UCSD-AML1 (cell line): ENCODE data around the gene UBTD1.
"Not testable (repeated sequence)": the region's sequence is repeated elsewhere in the genome, so short reads cannot be mapped to it uniquely, and the experiment has no call there.

Experiments
- DNase-seq: peaks from one replicate; lab custom pipeline; 2025; ENCODE audit not compliant: unreplicated experiment; lab: John Stamatoyannopoulos, UW

The UBTD1 gene

GRCh38 chr10:97537186-97537869 is 38.6 kb downstream of the UBTD1 start:
- DNase-seq, result no peak

- no peak for DNase-seq
These were observed 39.7 kb downstream of the UBTD1 start for GRCh38 chr10:97538411-97538810.

- no peak for DNase-seq
These were observed 40.1 kb downstream of the UBTD1 start for GRCh38 chr10:97538839-97539238.

DNA sequence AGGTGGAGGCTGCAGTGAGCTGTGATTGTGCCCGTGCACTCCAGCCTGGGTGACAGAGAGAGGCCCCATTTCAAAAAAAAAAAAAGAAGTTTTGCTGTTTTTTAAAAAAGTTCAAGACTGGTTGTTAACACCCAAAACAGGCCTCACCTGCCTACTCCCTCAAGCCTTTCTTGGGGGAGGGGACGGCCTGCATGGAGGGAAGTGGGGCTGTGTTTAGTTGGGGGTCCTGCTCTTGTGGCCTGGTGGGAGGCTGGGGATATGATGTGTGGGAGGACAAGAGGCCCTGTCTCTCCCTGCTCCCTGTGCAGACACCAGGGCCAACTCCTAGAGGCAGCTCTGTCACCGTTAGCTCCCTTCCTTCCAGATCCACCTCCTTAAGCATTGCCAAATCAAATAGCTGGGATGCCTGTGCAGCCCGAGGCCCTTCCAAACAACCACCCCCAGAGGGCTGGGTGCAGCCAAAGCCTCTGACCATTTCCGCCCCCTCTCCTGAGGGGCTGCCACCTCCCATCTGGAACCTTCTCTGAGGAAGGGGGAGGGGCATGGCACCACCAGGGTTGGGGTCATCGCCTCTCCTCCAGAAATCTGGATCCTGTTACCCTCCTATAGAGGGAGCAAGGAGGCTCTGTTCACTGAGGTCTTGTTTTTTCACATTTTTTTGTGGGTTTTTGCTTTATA is 40.9 kb downstream of the UBTD1 start:
- no peak for DNase-seq

GRCh38 chr10:97540669-97541500 is 42.2 kb downstream of the UBTD1 start:
- DNase-seq, result no peak

DNA sequence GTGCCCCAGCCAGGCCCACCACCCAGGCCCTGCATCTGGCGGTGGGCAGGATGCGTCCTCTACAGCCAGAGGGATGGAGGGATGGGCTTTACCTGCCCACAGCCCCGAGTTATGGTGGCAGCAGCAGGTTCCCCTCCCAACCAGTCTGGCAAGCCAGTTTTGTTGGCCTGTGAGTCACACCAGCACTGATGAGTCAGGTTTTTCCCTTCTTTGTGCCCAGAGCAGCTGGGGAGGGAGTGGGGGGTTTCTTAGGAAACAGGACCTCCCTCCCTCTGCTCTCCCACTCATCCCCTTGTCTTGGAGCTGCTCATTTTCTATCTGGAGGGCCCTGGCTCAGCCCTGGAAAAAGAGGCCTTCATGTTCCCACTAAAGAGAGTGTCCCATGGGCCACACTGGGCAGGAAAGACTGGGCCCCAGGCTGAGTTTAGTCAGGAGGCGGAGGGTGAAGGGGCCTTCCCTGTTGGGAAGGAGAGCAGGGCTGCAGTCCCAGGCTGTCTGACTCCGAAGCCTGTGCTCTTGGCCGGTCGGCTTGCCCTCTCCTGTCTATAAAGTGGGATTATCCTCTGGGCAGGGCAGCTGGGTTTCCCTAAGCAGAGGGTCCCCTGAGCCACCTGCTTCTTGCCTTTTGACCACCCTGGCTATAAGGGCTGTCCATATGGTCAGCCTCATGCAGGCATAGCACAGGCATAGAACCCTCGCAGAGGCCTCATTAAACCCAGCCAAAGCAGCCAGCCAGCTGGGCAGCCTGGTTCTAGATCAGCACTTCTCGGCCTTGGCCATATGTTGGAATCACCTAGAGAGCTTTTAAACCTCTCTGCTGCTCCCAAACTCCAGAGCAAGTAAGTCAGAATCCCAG is 43.7 kb downstream of the UBTD1 start:
- peak; percentile 60 for DNase-seq

DNA sequence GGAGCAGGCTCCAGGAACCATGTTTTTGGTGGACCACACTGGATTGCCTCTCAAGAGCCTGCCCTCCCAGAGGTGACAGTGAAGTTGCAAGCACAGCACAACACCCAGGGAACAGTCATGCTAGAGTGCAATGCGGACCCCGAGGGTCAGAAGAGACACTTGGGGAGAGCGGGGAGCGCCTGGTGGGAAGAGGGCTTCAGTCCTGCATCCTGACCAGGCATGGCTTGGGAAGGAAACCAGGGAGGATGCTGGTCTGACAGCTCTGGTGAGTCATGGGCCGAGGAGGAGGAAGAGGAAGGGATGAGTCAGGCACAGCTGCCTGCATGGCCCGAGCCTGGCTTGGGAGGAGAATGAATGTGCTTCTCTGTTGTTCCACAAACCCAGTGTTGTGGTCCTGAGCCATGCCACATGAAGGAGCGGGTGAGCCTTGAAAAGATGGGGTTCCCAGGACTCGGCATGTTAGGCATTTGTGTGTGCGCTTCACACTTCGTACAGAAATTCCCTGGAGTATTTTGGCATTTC is 44.4 kb downstream of the UBTD1 start:
- peak; percentile 85 for DNase-seq

DNA sequence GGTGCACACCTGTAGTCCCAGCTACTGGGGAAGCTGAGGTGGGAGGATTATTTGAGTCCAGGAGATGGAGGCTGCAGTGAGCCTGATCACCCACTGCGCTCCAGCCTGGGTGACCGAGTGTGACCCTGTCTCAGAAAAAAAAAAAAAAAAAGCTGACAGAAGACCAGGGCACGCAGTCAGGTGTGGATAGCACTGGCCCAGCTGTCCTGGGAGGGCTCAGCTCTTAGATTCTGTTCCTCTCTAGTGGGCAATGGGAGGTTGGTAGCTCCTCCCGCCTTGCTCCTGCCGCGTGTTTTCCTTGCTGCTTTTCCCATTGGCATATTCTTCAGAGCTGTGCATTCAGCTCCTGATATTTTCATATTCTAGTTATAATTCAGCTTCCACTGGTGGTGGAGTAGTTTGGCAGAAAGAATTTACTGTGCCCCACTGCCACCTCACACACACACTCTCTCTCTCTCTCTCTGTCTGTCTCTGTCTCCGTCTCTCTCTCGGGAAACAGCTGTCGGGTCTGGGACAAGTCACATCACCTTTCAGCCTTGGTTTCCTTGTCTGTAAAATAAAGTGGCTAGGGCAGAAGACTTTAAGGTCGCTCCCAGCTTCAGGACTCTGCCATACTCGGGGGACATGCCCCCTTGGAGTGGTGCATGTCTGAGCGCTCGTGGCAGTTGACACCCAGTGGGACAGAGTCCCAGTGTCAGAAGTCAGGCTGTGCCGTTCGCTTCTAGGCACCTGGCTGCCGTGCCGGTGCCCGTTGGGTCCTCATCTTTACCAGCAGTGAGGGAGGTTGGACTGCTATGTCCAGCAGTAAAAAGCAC is 47.9 kb downstream of the UBTD1 start:
- DNase-seq, result no peak

GRCh38 chr10:97547271-97547600 is 48.5 kb downstream of the UBTD1 start:
- DNase-seq, result no peak

DNA sequence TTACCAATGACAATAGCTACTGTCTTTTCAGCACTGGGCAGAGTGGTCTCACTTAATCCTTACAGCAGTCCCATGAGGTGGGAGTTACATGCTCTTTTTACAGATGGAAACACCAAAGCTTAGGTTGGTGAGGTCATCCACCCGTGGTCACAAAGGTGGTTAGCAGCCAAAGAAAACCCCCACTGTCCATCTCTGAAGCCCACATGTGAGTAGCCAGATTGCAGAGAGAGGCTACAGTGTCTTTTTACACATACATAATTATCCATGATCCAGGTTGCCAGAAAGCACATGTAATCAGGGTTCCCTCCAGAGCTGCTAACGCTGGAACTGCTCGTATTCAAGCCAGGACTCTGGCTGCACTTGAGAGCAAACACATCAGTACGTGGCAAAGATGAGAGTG is 49.2 kb downstream of the UBTD1 start:
- DNase-seq, result no peak

DNA sequence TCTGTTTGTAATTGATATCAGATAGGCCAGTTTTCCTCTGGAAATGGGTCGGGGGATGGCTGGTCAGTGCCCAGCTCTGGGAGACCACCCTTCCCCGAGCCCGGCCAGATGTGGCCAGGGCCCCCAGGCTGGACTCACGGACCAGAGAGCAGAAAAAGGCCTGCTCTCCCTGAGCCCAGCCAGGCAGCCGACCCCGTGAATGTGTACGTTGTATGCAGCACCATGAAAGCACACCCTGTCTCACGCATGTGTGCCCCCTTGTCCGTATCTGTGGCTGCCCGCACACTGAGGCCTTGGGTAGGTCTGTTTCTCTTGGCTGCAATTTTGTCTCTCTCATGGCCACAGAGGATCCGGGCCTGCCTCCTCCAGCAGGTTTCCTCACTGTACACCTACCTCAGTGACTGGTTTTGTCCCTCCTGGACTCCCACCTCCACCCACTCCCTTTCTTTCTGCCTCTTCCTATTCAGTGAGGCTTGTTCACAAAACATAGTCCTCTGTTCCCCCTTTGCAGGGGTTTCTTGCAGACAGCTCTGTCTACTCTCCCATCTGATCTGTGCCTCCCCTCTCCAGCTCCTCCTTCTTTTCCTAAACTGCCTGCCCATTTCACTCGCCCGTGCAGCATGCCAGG is 50.2 kb downstream of the UBTD1 start:
- DNase-seq, result no peak

GRCh38 chr10:97549587-97550322 is 51.0 kb downstream of the UBTD1 start:
- no peak for DNase-seq

DNA sequence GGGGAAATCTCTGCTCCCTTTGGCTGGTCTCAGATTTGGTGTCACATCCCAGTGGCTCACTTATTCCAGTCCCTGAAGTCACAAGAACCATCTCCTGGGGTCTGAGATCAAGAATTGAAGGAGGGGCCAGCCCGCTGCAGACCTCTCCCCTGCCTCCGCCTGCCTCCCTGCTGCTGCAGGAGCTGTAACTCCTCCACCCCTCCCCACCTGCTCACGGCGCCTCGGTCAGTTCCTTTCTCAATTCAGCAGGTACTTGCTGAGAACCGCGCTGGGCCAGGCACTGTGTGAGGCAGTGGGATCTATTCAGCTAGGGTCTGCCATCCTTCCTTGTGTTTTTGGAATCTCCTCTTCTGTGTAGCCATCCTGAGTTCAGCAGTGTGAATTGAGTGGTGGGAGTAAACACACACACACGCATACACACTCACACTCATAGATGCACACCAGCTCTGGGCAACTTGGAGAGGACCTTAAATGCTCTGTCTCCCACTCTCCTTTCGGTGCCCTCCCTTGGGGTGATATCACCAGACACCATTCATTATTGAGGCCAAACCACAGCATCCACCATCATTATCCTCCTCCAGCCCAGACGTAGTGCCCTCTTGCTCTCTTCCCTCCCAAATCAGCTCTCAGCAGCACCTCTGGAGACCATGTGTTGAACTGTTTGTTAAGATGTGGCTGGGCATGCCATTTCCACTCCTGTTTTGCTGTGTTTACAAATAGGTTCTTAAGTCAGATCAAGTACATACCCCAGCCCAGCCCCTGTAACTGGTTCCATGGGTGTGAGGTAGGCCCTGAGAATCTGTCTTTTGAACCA is 51.8 kb downstream of the UBTD1 start:
- no peak for DNase-seq

DNA sequence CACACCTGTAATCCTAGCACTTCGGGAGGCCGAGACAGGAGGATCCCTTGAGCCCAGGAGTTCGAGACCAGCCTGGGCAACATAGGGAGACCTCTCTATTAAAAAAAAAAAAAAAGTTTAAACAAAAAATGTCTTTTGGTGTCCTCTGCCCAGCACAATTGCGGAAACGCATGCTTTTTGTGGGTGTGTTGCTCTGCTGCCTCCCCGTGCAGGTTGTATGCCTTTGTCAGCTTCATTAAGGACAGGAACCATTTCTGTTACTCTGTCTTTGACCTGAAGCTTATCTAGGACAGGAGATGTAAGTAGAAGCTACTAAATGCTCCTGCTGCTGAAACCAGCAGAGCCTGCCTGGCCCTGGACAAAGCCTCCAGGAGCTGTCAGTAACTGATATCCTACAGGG is 52.5 kb downstream of the UBTD1 start:
- DNase-seq, result no peak

GRCh38 chr10:97553575-97554031 is 54.9 kb downstream of the UBTD1 start:
- peak; percentile 71 for DNase-seq

GRCh38 chr10:97554336-97554735 is 55.6 kb downstream of the UBTD1 start:
- not testable (repeated sequence) for DNase-seq

GRCh38 chr10:97555541-97555940 is 56.8 kb downstream of the UBTD1 start:
- DNase-seq, result not testable (repeated sequence)
